DOHH2 (cell line): Measurements from ENCODE around the gene TTC28.

Source experiments
- EZH2phosphoT487 ChIP-seq: fragments of 200-600 bp; sonication (generic); IDR thresholded peaks from 2 replicates; pipeline ENCODE4 v1.6.1; 2017; ENCODE audit warnings: borderline replicate concordance, mild to moderate bottlenecking, antibody characterized with exemption, low read length, moderate library complexity, mixed read lengths
- TF ChIP-seq, protein P1 (sequence below): fragments of 200-600 bp; sonication (generic); IDR thresholded peaks from one replicate; pipeline ENCODE4 v1.5.1; 2014; ENCODE audit warnings: antibody characterized with exemption, mild to moderate bottlenecking, low read depth, low read length; ENCODE audit not compliant: poor library complexity, severe bottlenecking

- TF ChIP-seq, protein P1, sequence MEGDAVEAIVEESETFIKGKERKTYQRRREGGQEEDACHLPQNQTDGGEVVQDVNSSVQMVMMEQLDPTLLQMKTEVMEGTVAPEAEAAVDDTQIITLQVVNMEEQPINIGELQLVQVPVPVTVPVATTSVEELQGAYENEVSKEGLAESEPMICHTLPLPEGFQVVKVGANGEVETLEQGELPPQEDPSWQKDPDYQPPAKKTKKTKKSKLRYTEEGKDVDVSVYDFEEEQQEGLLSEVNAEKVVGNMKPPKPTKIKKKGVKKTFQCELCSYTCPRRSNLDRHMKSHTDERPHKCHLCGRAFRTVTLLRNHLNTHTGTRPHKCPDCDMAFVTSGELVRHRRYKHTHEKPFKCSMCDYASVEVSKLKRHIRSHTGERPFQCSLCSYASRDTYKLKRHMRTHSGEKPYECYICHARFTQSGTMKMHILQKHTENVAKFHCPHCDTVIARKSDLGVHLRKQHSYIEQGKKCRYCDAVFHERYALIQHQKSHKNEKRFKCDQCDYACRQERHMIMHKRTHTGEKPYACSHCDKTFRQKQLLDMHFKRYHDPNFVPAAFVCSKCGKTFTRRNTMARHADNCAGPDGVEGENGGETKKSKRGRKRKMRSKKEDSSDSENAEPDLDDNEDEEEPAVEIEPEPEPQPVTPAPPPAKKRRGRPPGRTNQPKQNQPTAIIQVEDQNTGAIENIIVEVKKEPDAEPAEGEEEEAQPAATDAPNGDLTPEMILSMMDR = no peak
- no peak for TF ChIP-seq EZH2phosphoT487
These were observed 23.3 kb upstream of the TTC28 start for GRCh38 chr22:28702891-28703290.
